Activated T-cell treated with anti-CD3 and anti-CD28 coated beads, Interleukin-2, amount 50 U/mL, for 4 hours (primary cell): ENCODE results near the gene SUB1. TPM values are rescaled to one million over a fixed set of nuclear protein-coding genes. Genes with fewer than 3 reads are reported as not detected.

Source experiments
- ATAC-seq, 2 donors: fragments of 200-7000 bp; cut with Tn5 transposase; one replicate each; pipeline ENCODE4 v1.10.0; 2021
- DNase-seq: peaks from one replicate; pipeline ENCODE4 v3.0.0-alpha.2; 2020
- H3K27me3 Mint-ChIP-seq: one replicate; pipeline ENCODE4 v1.8.0; 2021; ENCODE audit warnings: low read depth, mixed read lengths
- H3K36me3 Mint-ChIP-seq: one replicate; pipeline ENCODE4 v1.8.0; 2022; ENCODE audit warnings: mixed read lengths; ENCODE audit not compliant: insufficient read depth
- H3K4me1 Mint-ChIP-seq: one replicate; pipeline ENCODE4 v1.8.0; 2021; ENCODE audit warnings: low read depth, mixed read lengths
- H3K4me3 Mint-ChIP-seq: one replicate; pipeline ENCODE4 v1.8.0; 2021; ENCODE audit warnings: mild to moderate bottlenecking, moderate library complexity, mixed read lengths
- H3K9me3 Mint-ChIP-seq: one replicate; pipeline ENCODE4 v1.8.0; 2021; ENCODE audit warnings: mixed read lengths
- total RNA-seq, 3 donors: library from RNA; stranded (reverse); gene quantifications; one replicate each; pipeline ENCODE4 v1.2.1, GENCODE V29; 2021

The SUB1 gene
- total RNA-seq, 3 donors from 2014 or later, result 453 to 460 (median 459) TPM

DNA sequence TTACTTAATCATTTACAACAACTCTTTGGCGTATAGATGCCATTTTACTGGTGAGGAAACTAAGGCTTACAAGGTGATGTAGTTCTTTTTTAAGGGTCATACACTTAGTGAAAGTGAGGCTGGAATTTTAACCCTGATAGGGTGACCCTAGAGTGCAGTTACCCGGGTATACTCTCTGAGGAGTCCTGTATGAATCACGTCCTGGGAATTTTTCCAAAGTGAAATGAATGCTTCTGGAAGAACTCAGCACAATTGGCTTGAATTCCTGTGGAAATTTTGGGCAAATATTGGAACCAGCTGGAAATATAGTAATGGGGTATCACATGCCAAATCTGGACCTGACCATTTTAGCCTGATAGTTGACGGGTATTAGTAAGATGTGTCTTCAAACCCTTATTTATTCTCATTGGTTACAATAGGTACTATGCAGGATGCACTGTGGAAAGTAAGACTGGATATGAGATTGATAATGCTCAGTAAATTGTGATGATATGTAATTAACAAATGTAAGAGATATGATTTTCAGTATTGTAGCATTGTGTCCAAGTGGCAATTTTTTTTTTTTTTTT is 14.8 kb downstream of the SUB1 start:
- H3K9me3 Mint-ChIP-seq, result no peaks in the 10 kb centered on the region
- H3K4me3 Mint-ChIP-seq, result no peak overlapping the region
- ATAC-seq (no peak), DNase-seq (no peak)
- H3K4me1 Mint-ChIP-seq, result peaks cover 54% of the 10 kb centered on the region
- peaks cover 64% of the 10 kb centered on the region for H3K36me3 Mint-ChIP-seq
- no peaks in the 10 kb centered on the region for H3K27me3 Mint-ChIP-seq

DNA sequence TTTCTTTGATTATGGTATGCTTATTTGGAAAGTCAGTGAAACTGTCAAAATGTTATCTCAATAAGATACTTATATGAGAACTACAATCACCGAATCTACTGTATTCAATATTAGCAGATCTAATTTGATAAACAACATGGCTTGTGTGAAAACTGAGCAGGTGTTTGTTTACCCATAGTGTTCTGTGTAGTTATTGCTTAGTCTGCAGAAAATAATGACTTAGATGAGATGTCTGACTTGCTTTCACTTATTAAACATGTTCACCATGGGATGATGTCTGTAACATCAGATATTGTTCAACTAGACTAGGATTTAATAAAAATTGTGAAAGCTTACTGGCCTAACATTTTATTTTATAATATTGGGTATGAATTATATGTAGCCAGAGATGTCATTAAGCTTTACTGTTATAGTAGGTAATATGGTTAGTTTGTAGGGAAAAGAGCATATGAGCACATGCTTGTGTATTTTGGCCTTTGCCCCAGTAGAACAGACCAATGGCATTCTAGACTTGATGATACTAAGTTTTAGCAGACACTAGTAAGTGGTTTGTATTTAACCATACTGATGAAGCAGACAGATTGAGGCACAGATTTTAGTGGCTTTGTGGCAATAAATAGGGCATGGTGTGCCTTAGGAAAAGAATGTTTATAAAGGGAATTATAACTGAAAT is 16.4 kb downstream of the SUB1 start:
- ATAC-seq, result no peak
- Mint-ChIP-seq H3K9me3 (no peaks in the 10 kb centered on the region), H3K36me3 (peaks cover 57% of the 10 kb centered on the region), H3K27me3 (no peaks in the 10 kb centered on the region), H3K4me1 (peaks cover 38% of the 10 kb centered on the region), H3K4me3 (no peak overlapping the region)
- DNase-seq, result no peak

DNA sequence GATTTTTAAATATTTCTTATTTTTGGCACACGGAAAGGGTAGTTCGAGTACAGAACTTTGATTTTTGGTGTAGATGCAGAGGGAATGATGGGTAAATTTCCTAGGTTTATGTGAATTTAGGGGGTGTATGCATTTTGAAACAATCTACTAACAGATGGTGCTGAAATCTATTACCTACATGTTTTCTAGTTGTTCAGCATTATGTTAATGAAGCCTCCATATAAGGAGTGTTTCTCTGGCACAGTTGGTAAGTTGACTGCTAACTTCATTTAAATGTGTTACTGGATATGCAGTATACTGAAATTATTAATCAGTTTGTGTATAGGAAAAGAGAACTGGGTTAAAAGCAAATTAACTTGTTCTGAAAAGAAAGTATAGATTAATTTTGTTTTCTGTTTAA is 17.5 kb downstream of the SUB1 start:
- Mint-ChIP-seq H3K4me1 (peaks cover 30% of the 10 kb centered on the region), H3K4me3 (no peak overlapping the region), H3K27me3 (no peaks in the 10 kb centered on the region), H3K36me3 (peaks cover 49% of the 10 kb centered on the region), H3K9me3 (no peaks in the 10 kb centered on the region)
- no peak for ATAC-seq
- DNase-seq, result no peak

DNA sequence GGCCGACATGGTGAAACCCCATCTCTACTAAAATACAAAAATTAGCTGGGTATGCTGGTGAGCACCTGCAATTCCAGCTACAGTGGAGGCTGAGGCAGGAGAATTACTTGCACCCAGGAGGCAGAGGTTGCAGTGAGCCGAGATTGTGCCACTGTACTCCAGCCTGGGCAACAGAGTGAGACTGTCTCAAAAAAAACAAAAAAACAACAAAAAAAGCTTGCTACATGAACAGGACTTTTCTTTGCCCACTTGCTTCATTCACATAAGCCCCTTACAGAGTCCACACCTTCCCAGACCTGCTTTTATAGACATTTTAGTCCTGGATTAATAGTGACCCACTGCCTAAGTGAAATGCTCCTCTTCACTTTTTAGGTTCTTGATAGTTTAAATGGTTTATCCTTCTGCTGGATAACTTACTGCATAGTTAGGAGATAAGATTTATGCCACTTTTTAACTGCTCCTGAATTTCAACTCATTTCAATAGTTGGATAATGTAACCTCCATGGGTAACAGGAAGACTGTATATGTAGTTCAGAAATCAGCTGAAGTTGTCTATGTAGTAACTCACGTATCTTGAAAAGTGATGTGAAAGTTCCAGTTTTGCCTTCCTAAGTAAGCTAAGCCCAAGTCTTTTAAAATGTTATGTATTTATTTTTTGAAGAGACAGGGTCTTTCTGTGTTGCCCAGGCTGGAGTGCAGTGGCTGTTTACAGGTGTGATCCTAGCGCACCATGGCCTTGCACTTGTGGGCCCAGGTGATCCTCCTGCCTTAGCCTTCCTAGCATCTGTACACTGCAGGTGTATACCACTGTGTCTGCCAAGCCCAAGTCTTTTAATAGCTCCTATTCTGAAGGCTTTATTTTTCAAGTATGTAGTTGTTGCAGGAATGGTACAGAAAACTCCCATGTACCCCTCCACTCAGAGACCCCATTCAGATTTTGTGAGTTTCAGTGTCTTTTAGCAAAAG is 19.7 kb downstream of the SUB1 start:
- Mint-ChIP-seq H3K36me3 (peaks cover 40% of the 10 kb centered on the region), H3K9me3 (no peaks in the 10 kb centered on the region), H3K4me1 (peaks cover 15% of the 10 kb centered on the region), H3K4me3 (no peak overlapping the region), H3K27me3 (no peaks in the 10 kb centered on the region)
- ATAC-seq (peak; percentile 39 to 40), DNase-seq (no peak)

DNA sequence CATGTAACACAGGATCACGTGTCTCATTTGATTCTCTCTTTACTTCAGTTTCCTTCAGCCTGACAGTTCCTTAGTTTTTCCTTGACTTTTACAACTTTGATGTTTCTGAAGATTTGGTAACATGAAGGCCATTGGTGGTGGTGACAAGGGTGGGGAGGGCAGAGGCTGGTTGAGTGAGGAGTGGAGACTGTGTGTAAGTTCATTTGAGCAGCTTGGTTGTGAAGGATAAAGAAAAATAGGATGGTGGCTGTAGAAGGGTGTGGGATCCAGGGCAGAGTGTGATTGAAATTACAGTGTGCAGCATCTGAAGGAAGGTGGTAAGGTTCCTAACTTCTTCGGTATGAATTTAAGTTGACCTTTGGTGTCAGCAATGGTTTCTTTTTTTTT is 20.4 kb downstream of the SUB1 start:
- Mint-ChIP-seq H3K36me3 (peaks cover 37% of the 10 kb centered on the region), H3K27me3 (no peaks in the 10 kb centered on the region), H3K4me3 (no peak overlapping the region), H3K4me1 (peaks cover 15% of the 10 kb centered on the region), H3K9me3 (no peaks in the 10 kb centered on the region)
- ATAC-seq (no peak), DNase-seq (no peak)

DNA sequence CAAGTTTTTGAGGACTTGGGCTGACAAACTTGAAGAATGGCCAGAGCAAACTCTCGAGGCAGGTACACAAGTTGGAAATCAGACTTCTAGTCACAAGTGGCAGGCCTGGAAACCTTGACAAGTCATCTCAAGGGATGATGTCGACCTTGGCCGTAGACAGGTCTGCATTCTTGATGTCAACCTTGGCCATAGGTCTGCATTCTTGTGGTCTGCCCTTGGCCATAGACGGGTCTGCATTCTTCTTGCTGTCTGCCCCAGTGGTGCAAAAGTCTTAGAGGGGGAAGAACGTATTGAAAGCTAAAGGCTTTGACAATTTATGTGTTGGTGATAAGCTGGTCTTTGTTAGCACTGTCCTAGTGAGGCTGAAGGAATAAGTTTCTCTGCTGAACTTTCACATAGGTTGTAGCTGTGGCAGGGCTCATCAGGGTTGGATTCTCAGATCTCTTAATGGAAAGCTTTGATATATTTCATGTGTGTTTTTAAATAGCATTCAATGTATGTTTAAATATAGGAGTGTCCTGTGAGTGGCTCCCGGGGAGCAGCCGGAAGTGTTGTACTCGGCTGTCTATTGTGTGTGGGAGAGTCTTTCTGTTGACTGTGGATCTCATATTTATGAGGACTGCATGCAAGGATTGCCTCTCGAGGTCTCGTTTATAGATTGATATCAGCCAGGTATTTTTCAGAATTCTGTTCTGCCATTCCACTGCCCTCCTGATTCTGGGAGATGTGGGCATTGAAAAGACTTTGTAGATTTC is 27.0 kb downstream of the SUB1 start:
- ATAC-seq (no peak), DNase-seq (no peak)
- no peaks in the 10 kb centered on the region for H3K9me3 Mint-ChIP-seq
- peaks cover 7% of the 10 kb centered on the region for H3K4me1 Mint-ChIP-seq
- no peak overlapping the region for H3K4me3 Mint-ChIP-seq
- H3K36me3 Mint-ChIP-seq, result peaks cover 4% of the 10 kb centered on the region
- H3K27me3 Mint-ChIP-seq, result no peaks in the 10 kb centered on the region

DNA sequence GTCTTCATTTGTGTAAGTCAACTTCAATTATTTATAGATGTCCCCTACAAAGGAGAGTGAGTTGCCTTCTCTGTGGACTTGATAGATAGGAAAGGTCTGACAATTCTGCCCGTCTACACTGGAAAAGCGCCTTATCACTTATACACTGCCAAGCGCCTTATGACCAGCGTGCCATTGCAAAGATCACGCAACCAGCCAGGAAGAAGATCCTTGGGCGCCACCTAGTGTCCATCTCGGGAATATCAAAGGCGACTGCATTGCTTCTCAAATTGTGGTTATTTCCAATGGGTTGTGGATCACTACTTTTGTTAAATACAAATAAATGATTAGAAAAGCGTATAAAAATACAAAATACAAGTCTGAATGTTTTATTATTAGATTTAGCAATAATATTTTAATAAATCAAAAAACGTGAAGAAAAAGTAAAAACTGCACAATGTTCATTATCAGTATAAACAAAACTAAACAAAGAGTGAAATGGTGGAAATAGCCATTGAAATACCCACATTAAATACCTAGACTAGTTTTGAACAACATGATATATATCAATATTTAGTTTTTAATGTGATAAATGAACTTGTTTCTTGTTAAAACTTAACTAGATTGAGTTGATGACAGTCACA is 27.8 kb downstream of the SUB1 start:
- no peaks in the 10 kb centered on the region for H3K9me3 Mint-ChIP-seq
- H3K4me3 Mint-ChIP-seq, result no peak overlapping the region
- DNase-seq (peak; percentile 86), ATAC-seq (peak; percentile 81 to 84)
- no peaks in the 10 kb centered on the region for H3K27me3 Mint-ChIP-seq
- H3K4me1 Mint-ChIP-seq, result peaks cover 7% of the 10 kb centered on the region
- peaks cover 4% of the 10 kb centered on the region for H3K36me3 Mint-ChIP-seq

DNA sequence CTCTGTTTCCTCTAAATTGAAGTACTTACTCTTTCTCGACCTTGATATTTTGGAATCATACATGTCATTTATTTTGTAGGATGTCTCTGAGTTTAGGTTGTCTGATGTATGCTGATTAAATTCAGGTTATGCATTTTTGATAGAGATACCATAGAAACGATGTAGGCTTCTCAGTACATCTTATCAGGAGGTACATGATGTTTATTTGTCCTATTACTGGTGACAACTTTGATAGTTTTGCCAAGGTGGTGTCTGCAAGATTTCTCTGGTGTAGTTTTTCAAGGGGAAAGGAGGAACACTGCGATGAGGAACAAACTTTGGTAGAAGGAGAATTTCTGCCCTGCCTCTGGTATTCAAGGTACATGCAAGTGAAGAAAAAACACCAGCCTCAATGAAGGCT is 29.9 kb downstream of the SUB1 start:
- H3K9me3 Mint-ChIP-seq, result no peaks in the 10 kb centered on the region
- H3K36me3 Mint-ChIP-seq, result peaks cover 1% of the 10 kb centered on the region
- no peaks in the 10 kb centered on the region for H3K27me3 Mint-ChIP-seq
- no peak for DNase-seq
- no peak overlapping the region for H3K4me3 Mint-ChIP-seq
- ATAC-seq, result no peak
- peaks cover 7% of the 10 kb centered on the region for H3K4me1 Mint-ChIP-seq

DNA sequence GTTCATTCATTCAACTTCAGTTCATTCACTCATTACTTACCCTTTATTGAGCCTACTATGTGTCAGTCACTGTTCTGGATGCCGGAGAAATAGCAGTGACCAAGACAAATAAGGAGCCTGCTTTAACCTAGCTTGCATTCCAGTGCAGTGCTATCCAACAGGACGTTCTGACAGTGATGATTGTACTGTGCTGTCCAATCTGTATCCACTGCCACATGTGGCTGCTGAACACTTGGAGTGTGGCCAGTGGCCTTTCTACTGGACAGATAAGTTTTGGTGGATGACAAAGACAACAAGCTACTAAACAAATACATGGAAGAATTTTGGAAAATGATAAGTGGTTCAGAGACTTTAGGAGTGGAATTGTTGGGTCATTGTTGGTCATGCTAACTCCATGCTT is 33.6 kb downstream of the SUB1 start:
- ATAC-seq, result no peak
- DNase-seq, result no peak
- Mint-ChIP-seq H3K9me3 (no peaks in the 10 kb centered on the region), H3K4me1 (no peaks in the 10 kb centered on the region), H3K36me3 (no peaks in the 10 kb centered on the region), H3K4me3 (no peak overlapping the region), H3K27me3 (peaks cover 2% of the 10 kb centered on the region)

DNA sequence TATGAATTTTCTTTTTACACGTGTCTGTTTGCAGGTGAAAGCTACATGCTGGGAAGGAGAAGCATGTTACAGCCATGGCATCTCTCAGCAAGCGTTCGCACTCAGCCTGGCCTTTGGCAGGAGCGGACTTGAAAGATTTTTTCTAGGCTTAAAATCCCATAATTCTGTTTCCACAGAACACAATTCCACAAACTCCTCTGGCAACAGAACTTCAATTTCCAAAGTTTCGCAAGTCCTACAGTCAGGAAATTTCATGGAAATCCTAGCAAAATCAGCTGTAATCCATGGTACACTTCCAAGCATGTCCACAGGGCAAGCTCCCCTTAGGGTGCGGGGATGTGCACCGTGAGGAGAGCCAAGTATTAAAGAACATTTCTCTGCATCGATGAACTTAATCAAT is 35.9 kb downstream of the SUB1 start:
- H3K4me3 Mint-ChIP-seq, result no peak overlapping the region
- H3K4me1 Mint-ChIP-seq, result no peaks in the 10 kb centered on the region
- H3K9me3 Mint-ChIP-seq, result no peaks in the 10 kb centered on the region
- DNase-seq (no peak), ATAC-seq (no peak)
- peaks cover 2% of the 10 kb centered on the region for H3K27me3 Mint-ChIP-seq
- H3K36me3 Mint-ChIP-seq, result no peaks in the 10 kb centered on the region

DNA sequence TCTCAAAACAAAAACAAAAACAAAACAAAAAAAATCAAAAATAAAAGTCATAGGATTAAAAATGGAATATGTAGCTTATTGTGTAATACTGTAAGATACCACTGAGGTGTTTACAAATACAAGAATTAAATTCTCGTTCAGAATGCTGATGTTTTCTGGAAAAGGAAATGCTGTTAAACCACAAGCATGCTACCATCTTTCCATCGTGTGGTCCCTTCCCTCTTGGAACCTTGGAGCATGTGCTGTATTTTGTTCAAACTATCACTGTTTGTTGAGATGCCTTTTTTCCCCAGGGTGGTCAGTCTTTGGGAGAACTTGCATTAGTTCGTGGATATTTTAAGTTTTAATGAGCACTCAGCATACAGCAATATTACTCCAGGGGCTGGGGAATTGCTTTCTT is 39.7 kb downstream of the SUB1 start:
- Mint-ChIP-seq H3K27me3 (peaks cover 7% of the 10 kb centered on the region), H3K4me1 (no peaks in the 10 kb centered on the region)

DNA sequence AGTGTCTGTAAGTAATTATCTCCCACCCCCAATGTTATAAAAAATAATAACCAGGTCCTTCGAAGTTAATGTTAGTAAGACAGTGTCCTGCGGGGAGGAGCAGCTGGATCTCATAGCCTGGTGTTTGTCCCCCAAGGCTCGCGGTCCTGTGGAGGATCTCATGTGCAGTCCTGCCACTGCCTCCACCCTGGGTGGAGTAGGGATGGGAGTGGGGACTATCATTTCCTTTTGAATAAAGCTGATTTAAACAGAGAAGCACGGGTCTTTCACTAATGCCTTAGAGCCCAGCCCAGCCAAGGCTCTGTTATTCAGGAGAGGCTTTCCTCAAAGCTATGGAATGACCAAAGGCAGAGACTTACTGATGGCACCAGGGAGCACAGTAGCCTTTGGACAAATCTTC is 40.2 kb downstream of the SUB1 start:
- no peaks in the 10 kb centered on the region for H3K36me3 Mint-ChIP-seq
- ATAC-seq (no peak), DNase-seq (no peak)
- peaks cover 7% of the 10 kb centered on the region for H3K27me3 Mint-ChIP-seq
- no peaks in the 10 kb centered on the region for H3K4me1 Mint-ChIP-seq
- no peak overlapping the region for H3K4me3 Mint-ChIP-seq
- no peaks in the 10 kb centered on the region for H3K9me3 Mint-ChIP-seq

More for the DNA sequence above, 39.7 kb downstream of the SUB1 start:
- no peak overlapping the region for H3K4me3 Mint-ChIP-seq
- DNase-seq (no peak), ATAC-seq (no peak)
- H3K36me3 Mint-ChIP-seq, result no peaks in the 10 kb centered on the region
- no peaks in the 10 kb centered on the region for H3K9me3 Mint-ChIP-seq

DNA sequence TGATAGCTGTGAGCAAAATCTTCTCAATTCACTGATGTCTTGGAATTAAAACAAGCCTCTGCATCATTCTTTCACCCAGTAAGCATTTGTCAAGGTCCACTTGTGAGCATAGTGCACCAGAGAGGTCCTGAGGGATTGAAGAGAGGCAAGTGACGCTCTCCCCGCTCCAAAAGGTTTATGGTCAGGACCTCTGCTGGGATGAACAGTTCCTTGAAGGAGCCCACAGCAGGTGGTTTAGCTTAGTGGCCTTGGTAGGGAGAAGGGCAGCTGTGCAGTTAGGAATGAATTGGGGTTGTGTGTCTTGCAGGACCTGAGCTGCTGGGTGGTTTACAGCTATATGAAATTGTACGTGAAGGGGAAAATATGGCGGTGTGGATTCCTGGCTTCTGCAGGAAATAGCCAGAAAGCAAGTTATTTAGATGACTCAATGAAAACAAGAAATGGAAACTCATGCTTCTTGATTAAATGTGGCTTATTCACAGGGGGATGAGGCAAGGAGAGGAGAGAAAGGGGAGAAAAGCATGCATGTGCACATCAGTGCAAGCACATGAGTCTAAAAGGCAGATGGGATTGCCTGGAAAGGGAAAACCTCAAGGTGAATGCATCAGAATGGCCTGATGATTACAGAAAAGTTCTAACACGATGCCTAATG is 42.0 kb downstream of the SUB1 start:
- H3K9me3 Mint-ChIP-seq, result no peaks in the 10 kb centered on the region
- H3K36me3 Mint-ChIP-seq, result no peaks in the 10 kb centered on the region
- H3K27me3 Mint-ChIP-seq, result peaks cover 7% of the 10 kb centered on the region
- ATAC-seq (no peak), DNase-seq (no peak)
- H3K4me1 Mint-ChIP-seq, result no peaks in the 10 kb centered on the region
- H3K4me3 Mint-ChIP-seq, result no peak overlapping the region
